PC-9 (cell line): Measurements from ENCODE around the gene ZC3H14. TPM values are rescaled to one million over a fixed set of nuclear protein-coding genes. Genes with fewer than 3 reads are reported as not detected.

Experiments
- BruUV-seq: library from RNA; stranded (reverse); fragments of 400-500 nt; replicated peaks from 2 replicates; lab custom pipeline; 2021; lab: Mats Ljungman, UMichigan
- CTCF ChIA-PET: fragments of 300-600 bp; sonication (Branson Sonifier 250); formaldehyde crosslinking; loops from one replicate; lab custom pipeline; 2022; ENCODE audit warnings: antibody characterized with exemption; lab: Charles Lee
- POLR2A ChIA-PET: fragments of 300-600 bp; sonication (Branson Sonifier 250); formaldehyde crosslinking; loops from one replicate; lab custom pipeline; 2022; ENCODE audit warnings: antibody characterized with exemption; ENCODE audit not compliant: unreplicated experiment; lab: Charles Lee
- DNase-seq, 2 experiments: peaks; one replicate each; pipeline versions ENCODE4 v3.0.0 to v3.0.0-alpha.2; 2015 to 2022; ENCODE audit warnings: mixed read lengths in 1 of 2
- H2AFZ ChIP-seq: fragments of 200-600 bp; sonication (generic); 2 replicates; pipeline ENCODE4 v1.8.1; 2017; ENCODE audit warnings: antibody characterized with exemption
- H3F3A ChIP-seq: fragments of 200-600 bp; sonication (generic); 2 replicates; pipeline ENCODE4 v1.8.1; 2017; ENCODE audit warnings: antibody characterized with exemption, mild to moderate bottlenecking, low read depth; ENCODE audit not compliant: insufficient read depth
- H3K27ac ChIP-seq: fragments of 200-600 bp; sonication (generic); 2 replicates; pipeline ENCODE4 v1.6.1; 2016; ENCODE audit warnings: mixed run types
- H3K27me3 ChIP-seq: fragments of 200-600 bp; sonication (generic); 2 replicates; pipeline ENCODE4 v1.6.1; 2016; ENCODE audit warnings: low read depth, mixed run types; ENCODE audit not compliant: insufficient read depth
- H3K36me3 ChIP-seq: fragments of 200-600 bp; sonication (generic); 2 replicates; pipeline ENCODE4 v1.6.1; 2016; ENCODE audit warnings: low read depth, mixed run types
- H3K4me1 ChIP-seq: fragments of 200-600 bp; sonication (generic); replicated peaks from 2 replicates; pipeline ENCODE4 v1.6.1; 2016; ENCODE audit warnings: mixed run types; ENCODE audit not compliant: insufficient read depth
- H3K4me2 ChIP-seq: fragments of 200-600 bp; sonication (generic); 2 replicates; pipeline ENCODE4 v1.6.1; 2017; ENCODE audit warnings: mixed run types
- H3K4me3 ChIP-seq: fragments of 200-600 bp; sonication (generic); 2 replicates; pipeline ENCODE4 v1.6.1; 2016; ENCODE audit warnings: mixed run types
- H3K79me2 ChIP-seq: fragments of 200-600 bp; sonication (generic); 2 replicates; pipeline ENCODE4 v1.6.1; 2017; ENCODE audit warnings: low read depth, mixed run types
- H3K9me2 ChIP-seq: fragments of 200-600 bp; sonication (generic); 2 replicates; pipeline ENCODE4 v1.8.1; 2017; ENCODE audit warnings: mild to moderate bottlenecking; ENCODE audit not compliant: insufficient read depth
- H3K9me3 ChIP-seq: fragments of 200-600 bp; sonication (generic); 2 replicates; pipeline ENCODE4 v1.8.1; 2016; ENCODE audit warnings: low read depth; ENCODE audit not compliant: insufficient read depth
- H4K20me1 ChIP-seq: fragments of 200-600 bp; sonication (generic); 2 replicates; pipeline ENCODE4 v1.8.1; 2017; ENCODE audit not compliant: insufficient read depth
- CTCF ChIP-seq: fragments of 200-600 bp; sonication (generic); conservative IDR thresholded peaks from 2 replicates; pipeline ENCODE4 v1.6.1; 2017; ENCODE audit warnings: mixed run types, antibody characterized with exemption, mild to moderate bottlenecking, moderate library complexity
- EZH2 ChIP-seq: fragments of 200-600 bp; sonication (generic); IDR thresholded peaks from 2 replicates; pipeline ENCODE4 v1.8.0; 2017; ENCODE audit warnings: antibody characterized with exemption, low read depth
- intact Hi-C: fragments of 100-400 bp; cut with micrococcal nuclease; formaldehyde crosslinking; loops from one replicate; pipeline ENCODE4 v1.10.0; 2022; ENCODE audit not compliant: unreplicated experiment
- total RNA-seq: library from RNA; stranded (reverse); gene quantifications from 2 replicates; pipeline ENCODE4 v1.2.3, GENCODE V29; 2021

ZC3H14 gene
- total RNA-seq, 1 experiment from 2014 or later, result 20.2 TPM

GRCh38 chr14:88563845-88564244 is 1.0 kb downstream of the ZC3H14 start:
- CTCF ChIA-PET, result no interaction called here

DNA sequence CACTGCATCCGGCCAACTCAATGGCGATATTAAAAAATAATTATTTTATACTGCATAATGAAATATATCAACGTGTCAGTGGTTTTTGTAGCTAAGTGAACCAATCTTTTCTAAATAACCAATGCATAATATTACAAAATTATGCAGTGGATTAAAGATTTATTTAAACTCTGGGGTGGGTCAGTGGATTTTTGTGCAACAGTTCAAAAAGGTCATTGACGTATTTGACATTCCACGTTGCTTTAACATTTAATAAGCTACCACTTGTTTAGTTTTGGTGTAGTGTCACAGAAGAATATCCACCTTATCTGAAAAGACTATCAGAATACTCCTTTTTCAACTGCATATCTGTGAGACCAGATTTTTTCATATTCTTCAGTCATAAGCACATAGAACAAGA is 2.6 kb downstream of the ZC3H14 start:
- no peak for DNase-seq
- H3K27ac ChIP-seq, result no peak overlapping the region
- TF ChIP-seq EZH2 (no peak), CTCF (no peak)
- intact Hi-C loops, result no loop called here
- no peaks in the 10 kb centered on the region for H3K27me3 ChIP-seq
- H4K20me1 ChIP-seq, result 0 out of 2 replicates have a peak, but pooled peaks cover 3% of the 10 kb centered on the region
- no TSS peak for BruUV-seq
- no peaks in the 10 kb centered on the region for H3F3A ChIP-seq
- H3K4me2 ChIP-seq, result no peak overlapping the region
- peaks cover 22% of the 10 kb centered on the region for H3K79me2 ChIP-seq
- ChIA-PET CTCF (no interaction called here), POLR2A (no interaction called here)
- H3K9me2 ChIP-seq, result no peaks in the 10 kb centered on the region
- no peak overlapping the region for H2AFZ ChIP-seq
- no peak overlapping the region for H3K4me3 ChIP-seq
- H3K9me3 ChIP-seq, result no peaks in the 10 kb centered on the region
- H3K36me3 ChIP-seq, result peaks cover 12% of the 10 kb centered on the region
- peaks cover 16% of the 10 kb centered on the region; the same call in 1 of the 2 replicates for H3K4me1 ChIP-seq

More at GRCh38 chr14:88563845-88564244, 1.0 kb downstream of the ZC3H14 start:
- intact Hi-C loops, result loop anchor here (5.0 kb wide), 1 partner anchor 72 kb away; no protein-coding TSS in a partner anchor
- Histone ChIP-seq H3K4me2 (peak overlapping the region; percentile 89), H3K4me3 (peak overlapping the region; percentile 69), H3F3A (no peaks in the 10 kb centered on the region), H3K9me2 (no peaks in the 10 kb centered on the region), H4K20me1 (no peaks in the 10 kb centered on the region), H3K4me1 (peaks cover 16% of the 10 kb centered on the region; the same call in 1 of the 2 replicates), H3K79me2 (peaks cover 22% of the 10 kb centered on the region), H3K36me3 (peaks cover 6% of the 10 kb centered on the region), H3K9me3 (no peaks in the 10 kb centered on the region), H2AFZ (peak overlapping the region; percentile 95), H3K27ac (no peak overlapping the region), H3K27me3 (no peaks in the 10 kb centered on the region)
- no peak for TF ChIP-seq EZH2
- TF ChIP-seq CTCF, result no peak
- POLR2A ChIA-PET, result interaction anchor here (0.6 kb wide), 1 partner anchor 626 kb away, joined by 4 read pairs; no protein-coding TSS in a partner anchor
- DNase-seq, result no peak
- no TSS peak for BruUV-seq

- BruUV-seq, result no TSS peak
- CTCF ChIA-PET, result no interaction called here
These were observed 5.4 kb downstream of the ZC3H14 start for GRCh38 chr14:88568196-88568595.

More at GRCh38 chr14:88568196-88568595, 5.4 kb downstream of the ZC3H14 start:
- no peak for DNase-seq
- TF ChIP-seq CTCF (no peak), EZH2 (no peak)
- no peaks in the 10 kb centered on the region for H3K9me2 ChIP-seq
- H3K36me3 ChIP-seq, result peaks cover 24% of the 10 kb centered on the region
- H3K4me2 ChIP-seq, result no peak overlapping the region
- intact Hi-C loops, result no loop called here
- no peak overlapping the region for H2AFZ ChIP-seq
- POLR2A ChIA-PET, result no interaction called here
- no peaks in the 10 kb centered on the region for H3K27me3 ChIP-seq
- no peak overlapping the region for H3K4me3 ChIP-seq
- H4K20me1 ChIP-seq, result 0 out of 2 replicates have a peak, but pooled peaks cover 3% of the 10 kb centered on the region
- H3K79me2 ChIP-seq, result peaks cover 22% of the 10 kb centered on the region
- H3K27ac ChIP-seq, result no peak overlapping the region
- H3K4me1 ChIP-seq, result peaks cover 12% of the 10 kb centered on the region; the same call in 1 of the 2 replicates
- H3F3A ChIP-seq, result no peaks in the 10 kb centered on the region
- no peaks in the 10 kb centered on the region for H3K9me3 ChIP-seq
